DOHH2 (cell line): ENCODE data around the gene ACTR2.
"Not testable (repeated sequence)": the region's sequence is repeated elsewhere in the genome, so short reads cannot be mapped to it uniquely, and the experiment has no call there.

Experiments
- H3F3A ChIP-seq: fragments of 200-600 bp; sonication (generic), shearing (Covaris generic); 2 replicates; pipeline ENCODE4 v1.6.0; 2016; ENCODE audit warnings: antibody characterized with exemption, mild to moderate bottlenecking; ENCODE audit not compliant: control insufficient read depth, insufficient read depth
- H3K27ac ChIP-seq: fragments of 200-600 bp; sonication (generic); 2 replicates; pipeline ENCODE4 v1.5.1; 2014; ENCODE audit warnings: low read depth, mild to moderate bottlenecking, low read length, moderate library complexity
- H3K27me3 ChIP-seq: fragments of 200-600 bp; sonication (generic); 2 replicates; pipeline ENCODE4 v1.6.1; 2014; ENCODE audit warnings: mild to moderate bottlenecking, low read length, mixed read lengths; ENCODE audit not compliant: control insufficient read depth
- H3K36me3 ChIP-seq: fragments of 200-600 bp; sonication (generic); 2 replicates; pipeline ENCODE4 v1.6.1; 2014; ENCODE audit warnings: mild to moderate bottlenecking, low read length, moderate library complexity, mixed read lengths; ENCODE audit not compliant: control insufficient read depth
- H3K4me1 ChIP-seq: fragments of 200-600 bp; sonication (generic); 2 replicates; pipeline ENCODE4 v1.6.1; 2014; ENCODE audit warnings: mild to moderate bottlenecking, low read length, mixed read lengths; ENCODE audit not compliant: control insufficient read depth
- H3K4me2 ChIP-seq: fragments of 200-600 bp; sonication (generic); 2 replicates; pipeline ENCODE4 v1.6.0; 2014; ENCODE audit warnings: mild to moderate bottlenecking, low read length, moderate library complexity
- H3K4me3 ChIP-seq: fragments of 200-600 bp; sonication (generic); 2 replicates; pipeline ENCODE4 v1.5.1; 2014; ENCODE audit warnings: mild to moderate bottlenecking, low read length, mixed read lengths
- H3K79me2 ChIP-seq: fragments of 200-600 bp; sonication (generic); 2 replicates; pipeline ENCODE4 v1.6.1; 2014; ENCODE audit warnings: mild to moderate bottlenecking, low read length, mixed read lengths; ENCODE audit not compliant: control insufficient read depth
- H3K9me2 ChIP-seq: fragments of 200-600 bp; sonication (generic); replicated peaks from 2 replicates; pipeline ENCODE4 v1.6.1; 2014; ENCODE audit warnings: mild to moderate bottlenecking, low read length, mixed read lengths; ENCODE audit not compliant: control insufficient read depth
- H3K9me3 ChIP-seq: fragments of 200-600 bp; sonication (generic); 2 replicates; pipeline ENCODE4 v1.6.1; 2014; ENCODE audit warnings: antibody characterized with exemption, low read length, mixed read lengths; ENCODE audit not compliant: control insufficient read depth, insufficient read depth
- H4K20me1 ChIP-seq: fragments of 200-600 bp; sonication (generic); 2 replicates; pipeline ENCODE4 v1.6.0; 2014; ENCODE audit warnings: low read depth, mild to moderate bottlenecking, antibody characterized with exemption, low read length, moderate library complexity; ENCODE audit not compliant: control insufficient read depth, insufficient read depth
- EZH2phosphoT487 ChIP-seq: fragments of 200-600 bp; sonication (generic); IDR thresholded peaks from 2 replicates; pipeline ENCODE4 v1.6.1; 2017; ENCODE audit warnings: borderline replicate concordance, mild to moderate bottlenecking, antibody characterized with exemption, low read length, moderate library complexity, mixed read lengths
- TF ChIP-seq, protein P1 (sequence below): fragments of 200-600 bp; sonication (generic); IDR thresholded peaks from one replicate; pipeline ENCODE4 v1.5.1; 2014; ENCODE audit warnings: antibody characterized with exemption, mild to moderate bottlenecking, low read depth, low read length; ENCODE audit not compliant: poor library complexity, severe bottlenecking

ACTR2 gene

DNA sequence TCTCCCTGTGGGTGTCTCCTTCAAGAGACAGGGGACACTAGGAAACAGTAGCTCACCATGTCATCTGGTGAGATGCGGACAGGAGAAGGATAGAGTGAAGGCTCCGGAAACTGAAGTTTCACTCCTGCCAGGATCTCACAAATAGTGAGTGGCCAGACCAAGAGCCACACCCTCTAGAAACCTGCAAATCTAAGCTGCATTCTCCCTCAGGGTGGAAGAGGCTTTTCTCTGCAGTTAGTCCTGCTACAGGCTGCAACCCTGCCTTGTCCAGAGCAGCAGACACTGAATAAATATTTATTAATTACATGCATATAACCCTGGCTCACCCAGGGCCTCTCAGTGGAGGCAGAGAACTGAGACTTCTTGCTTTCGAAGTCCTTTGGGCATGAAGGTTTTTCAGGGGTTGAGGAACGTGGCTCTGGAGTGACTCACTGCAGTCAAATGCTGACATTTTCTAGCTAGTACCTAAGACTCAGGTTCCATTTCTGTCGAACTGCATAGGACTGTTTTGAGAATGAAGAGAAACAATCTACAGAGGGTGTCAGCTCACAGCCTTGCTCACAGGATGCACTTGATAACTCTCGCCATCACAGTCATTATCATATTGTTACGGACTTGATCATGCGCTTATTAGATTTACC, 87.3 kb downstream of the ACTR2 start:
- Histone ChIP-seq H3K4me1 (peaks cover 6% of the 10 kb centered on the region), H3K27me3 (no peaks in the 10 kb centered on the region), H3K27ac (no peak overlapping the region), H3K36me3 (peaks cover 33% of the 10 kb centered on the region), H4K20me1 (no peaks in the 10 kb centered on the region), H3K4me2 (no peak overlapping the region), H3K4me3 (no peak overlapping the region), H3F3A (no peaks in the 10 kb centered on the region), H3K79me2 (no peaks in the 10 kb centered on the region), H3K9me3 (no peaks in the 10 kb centered on the region), H3K9me2 (no peaks in the 10 kb centered on the region)
- TF ChIP-seq, protein P1, sequence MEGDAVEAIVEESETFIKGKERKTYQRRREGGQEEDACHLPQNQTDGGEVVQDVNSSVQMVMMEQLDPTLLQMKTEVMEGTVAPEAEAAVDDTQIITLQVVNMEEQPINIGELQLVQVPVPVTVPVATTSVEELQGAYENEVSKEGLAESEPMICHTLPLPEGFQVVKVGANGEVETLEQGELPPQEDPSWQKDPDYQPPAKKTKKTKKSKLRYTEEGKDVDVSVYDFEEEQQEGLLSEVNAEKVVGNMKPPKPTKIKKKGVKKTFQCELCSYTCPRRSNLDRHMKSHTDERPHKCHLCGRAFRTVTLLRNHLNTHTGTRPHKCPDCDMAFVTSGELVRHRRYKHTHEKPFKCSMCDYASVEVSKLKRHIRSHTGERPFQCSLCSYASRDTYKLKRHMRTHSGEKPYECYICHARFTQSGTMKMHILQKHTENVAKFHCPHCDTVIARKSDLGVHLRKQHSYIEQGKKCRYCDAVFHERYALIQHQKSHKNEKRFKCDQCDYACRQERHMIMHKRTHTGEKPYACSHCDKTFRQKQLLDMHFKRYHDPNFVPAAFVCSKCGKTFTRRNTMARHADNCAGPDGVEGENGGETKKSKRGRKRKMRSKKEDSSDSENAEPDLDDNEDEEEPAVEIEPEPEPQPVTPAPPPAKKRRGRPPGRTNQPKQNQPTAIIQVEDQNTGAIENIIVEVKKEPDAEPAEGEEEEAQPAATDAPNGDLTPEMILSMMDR, result no peak
- TF ChIP-seq EZH2phosphoT487, result no peak

- Histone ChIP-seq H3K4me2 (no peak overlapping the region), H4K20me1 (no peaks in the 10 kb centered on the region), H3F3A (0 out of 2 replicates have a peak, but pooled peaks cover 2% of the 10 kb centered on the region), H3K27me3 (no peaks in the 10 kb centered on the region), H3K4me1 (peaks cover 16% of the 10 kb centered on the region), H3K9me2 (no peaks in the 10 kb centered on the region), H3K27ac (no peak overlapping the region), H3K4me3 (no peak overlapping the region), H3K9me3 (no peaks in the 10 kb centered on the region), H3K79me2 (no peaks in the 10 kb centered on the region), H3K36me3 (peaks cover 33% of the 10 kb centered on the region)
- TF ChIP-seq, protein P1, result no peak
- no peak for TF ChIP-seq EZH2phosphoT487
These were observed 88.4 kb downstream of the ACTR2 start for GRCh38 chr2:65316072-65316471.

DNA sequence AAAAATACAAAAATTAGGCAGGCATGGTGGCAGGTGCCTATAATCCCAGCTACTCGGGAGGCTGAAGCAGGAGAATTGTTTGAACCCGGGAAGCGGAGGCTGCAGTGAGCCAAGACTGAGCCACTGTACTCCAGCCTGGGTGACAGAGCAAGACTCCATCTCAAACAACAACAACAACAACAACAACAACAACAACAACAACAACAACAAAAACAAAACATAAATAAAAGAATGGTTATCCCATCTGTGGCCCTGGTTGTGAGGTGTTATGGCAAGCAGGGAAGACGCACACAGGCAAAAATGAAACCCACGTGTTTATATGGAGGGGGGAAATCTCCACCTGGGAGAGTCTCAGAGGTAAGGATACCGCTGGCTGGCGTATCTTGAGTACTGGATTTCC, 89.7 kb downstream of the ACTR2 start:
- not testable (repeated sequence) for H3K4me2 ChIP-seq, H3K79me2 ChIP-seq, H4K20me1 ChIP-seq, H3K9me3 ChIP-seq, H3K9me2 ChIP-seq, H3K27ac ChIP-seq, H3F3A ChIP-seq, H3K4me3 ChIP-seq, H3K27me3 ChIP-seq
- peaks cover 31% of the 10 kb centered on the region for H3K36me3 ChIP-seq
- peaks cover 22% of the 10 kb centered on the region for H3K4me1 ChIP-seq

DNA sequence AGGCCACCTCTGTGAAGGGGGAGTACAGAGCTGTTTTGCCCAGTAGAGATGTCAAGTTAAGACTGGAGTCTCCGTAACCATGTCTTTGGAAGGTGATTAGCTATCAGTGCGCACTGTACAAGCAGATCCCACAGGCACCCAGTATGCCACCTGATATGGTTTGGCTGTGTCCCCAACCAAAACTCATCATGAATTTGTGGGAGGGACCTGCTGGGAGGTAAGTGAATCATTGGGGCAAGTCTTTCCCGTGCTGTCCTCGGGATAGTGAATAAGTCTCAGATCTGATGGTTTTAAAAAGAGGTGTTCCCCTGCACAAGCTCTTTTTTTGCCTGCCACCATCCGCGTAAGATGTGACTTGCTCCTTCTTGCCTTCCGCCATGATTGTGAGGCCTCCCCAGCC, 90.2 kb downstream of the ACTR2 start:
- no peak for TF ChIP-seq EZH2phosphoT487
- TF ChIP-seq, protein P1, result no peak
- Histone ChIP-seq H3K9me2 (no peaks in the 10 kb centered on the region), H3K27me3 (no peaks in the 10 kb centered on the region), H3K4me1 (peaks cover 22% of the 10 kb centered on the region), H3F3A (peaks cover 5% of the 10 kb centered on the region; the same call in 1 of the 2 replicates), H3K79me2 (no peaks in the 10 kb centered on the region), H3K27ac (no peak overlapping the region), H3K9me3 (no peaks in the 10 kb centered on the region), H3K4me3 (no peak overlapping the region), H4K20me1 (no peaks in the 10 kb centered on the region), H3K4me2 (no peak overlapping the region), H3K36me3 (peaks cover 26% of the 10 kb centered on the region)
